ENCODE results near the gene MCHR1.
"Not testable (repeated sequence)": the region's sequence is repeated elsewhere in the genome, so short reads cannot be mapped to it uniquely, and the experiment has no call there.

GRCh38 chr22:40656651-40657050 lies 22.6 kb upstream of the MCHR1 start:
- not testable (repeated sequence) for TF ChIP-seq CTCF, POLR2A, EP300 (IDR thresholded peaks at IDR 0.05)
